ENCODE measurements around the gene EFHC1. TPM values are rescaled to one million over a fixed set of nuclear protein-coding genes. Genes with fewer than 3 reads are reported as not detected.

Gene EFHC1
- total RNA-seq, 4 donors from 2014 or later, result 17.1 to 28.4 (median 19.5) TPM

- Histone ChIP-seq H3K4me3 (no peak overlapping the region), H3K27ac (no peak overlapping the region), H3K27me3 (no peaks in the 10 kb centered on the region), H3K4me1 (peaks cover 0 to 2% (median 0%) of the 10 kb centered on the region in 4 donors), H3K36me3 (peaks cover 0 to 3% (median 0%) of the 10 kb centered on the region in 4 donors), H3K9me3 (no peaks in the 10 kb centered on the region)
- intact Hi-C loops (cut with DNase I; ENCODE audit: low total_unique reads) (no loop called here), in situ Hi-C loops (cut with MboI; ENCODE audit: low pct_ligation_motif_present in 1 of 4, low pct_unique_long_range_greater_than_20kb in 1 of 4, low sequenced_read_pairs in 3 of 4) (loop anchor here in 1 of 4 donors (10.0 kb wide), 1 partner anchor 71 kb away; the partner anchor contains the start of gene EFHC1)
- no peak for TF ChIP-seq EP300 (IDR thresholded peaks at IDR 0.05; ENCODE audit: low read depth)
- TF ChIP-seq POLR2AphosphoS5 (IDR thresholded peaks at IDR 0.05), result no peak
- TF ChIP-seq CTCF (IDR thresholded peaks at IDR 0.05), result no peak
- TF ChIP-seq POLR2A (IDR thresholded peaks at IDR 0.05), result no peak
- no peak for DNase-seq
- 65 to 100% methylated on average over 1 to 3 of the region's 3 CpGs for WGBS, 2 donors (ENCODE audit: low coverage in 1 of 2)
Observed at GRCh38 chr6:52495922-52496321, 75.8 kb downstream of the EFHC1 start.

GRCh38 chr6:52496631-52497030 is 76.5 kb downstream of the EFHC1 start:
- no peak overlapping the region for H3K4me3 ChIP-seq
- intact Hi-C loops (cut with DNase I; ENCODE audit: low total_unique reads), result no loop called here
- H3K4me1 ChIP-seq, result peaks cover 0 to 2% (median 0%) of the 10 kb centered on the region in 4 donors
- H3K36me3 ChIP-seq, result peaks cover 0 to 3% (median 0%) of the 10 kb centered on the region in 4 donors
- 82% methylated on average over 1 to 2 of the region's 2 CpGs for WGBS, 2 donors (ENCODE audit: low coverage in 1 of 2)
- TF ChIP-seq POLR2AphosphoS5 (IDR thresholded peaks at IDR 0.05) (no peak), EP300 (IDR thresholded peaks at IDR 0.05; ENCODE audit: low read depth) (no peak), POLR2A (IDR thresholded peaks at IDR 0.05) (no peak), CTCF (IDR thresholded peaks at IDR 0.05) (no peak)
- H3K27me3 ChIP-seq, result no peaks in the 10 kb centered on the region
- DNase-seq, result no peak
- in situ Hi-C loops (cut with MboI; ENCODE audit: low pct_ligation_motif_present in 1 of 4, low pct_unique_long_range_greater_than_20kb in 1 of 4, low sequenced_read_pairs in 3 of 4), result loop anchor here in 1 of 4 donors (10.0 kb wide), 1 partner anchor 72 kb away; the partner anchor contains the start of gene EFHC1
- no peaks in the 10 kb centered on the region for H3K9me3 ChIP-seq
- H3K27ac ChIP-seq, result peak overlapping the region in 1 of 4 donors; percentile 40

- TF ChIP-seq CTCF (IDR thresholded peaks at IDR 0.05), result no peak
- TF ChIP-seq POLR2A (IDR thresholded peaks at IDR 0.05), result no peak
- peak in 1 of 3 donors; percentile 29 for TF ChIP-seq POLR2AphosphoS5 (IDR thresholded peaks at IDR 0.05)
- no peak for TF ChIP-seq EP300 (IDR thresholded peaks at IDR 0.05; ENCODE audit: low read depth)
- H3K27ac ChIP-seq, result peak overlapping the region; percentile 37 to 76 (median 48)
- in situ Hi-C loops (cut with MboI; ENCODE audit: low pct_ligation_motif_present in 1 of 4, low pct_unique_long_range_greater_than_20kb in 1 of 4, low sequenced_read_pairs in 3 of 4), result loop anchor here in 1 of 4 donors (10.0 kb wide), 1 partner anchor 73 kb away; the partner anchor contains the start of gene EFHC1
- DNase-seq, result peak; percentile 72
- peaks cover 0 to 9% (median 0%) of the 10 kb centered on the region in 4 donors for H3K36me3 ChIP-seq
- intact Hi-C loops (cut with DNase I; ENCODE audit: low total_unique reads), result no loop called here
- 72 to 78% methylated on average over 9 to 14 of the region's 14 CpGs for WGBS, 2 donors (ENCODE audit: low coverage in 1 of 2)
- no peaks in the 10 kb centered on the region for H3K27me3 ChIP-seq
- peaks cover 0 to 3% (median under 1%) of the 10 kb centered on the region in 4 donors for H3K4me1 ChIP-seq
- H3K4me3 ChIP-seq, result no peak overlapping the region
- no peaks in the 10 kb centered on the region for H3K9me3 ChIP-seq
Observed at GRCh38 chr6:52497652-52498408, 77.7 kb downstream of the EFHC1 start.

- peak; percentile 60 for DNase-seq
- Histone ChIP-seq H3K36me3 (peaks cover 0 to 9% (median 0%) of the 10 kb centered on the region in 4 donors), H3K4me3 (no peak overlapping the region), H3K9me3 (no peaks in the 10 kb centered on the region), H3K27ac (peak overlapping the region; percentile 37 to 76 (median 48)), H3K27me3 (no peaks in the 10 kb centered on the region), H3K4me1 (peaks cover 7 to 10% (median 8%) of the 10 kb centered on the region in 4 donors)
- WGBS, 2 donors (ENCODE audit: low coverage in 1 of 2), result 57 to 74% methylated on average over 3 to 11 of the region's 11 CpGs
- TF ChIP-seq POLR2A (IDR thresholded peaks at IDR 0.05) (no peak), POLR2AphosphoS5 (IDR thresholded peaks at IDR 0.05) (no peak), CTCF (IDR thresholded peaks at IDR 0.05) (no peak), EP300 (IDR thresholded peaks at IDR 0.05; ENCODE audit: low read depth) (no peak)
- intact Hi-C loops (cut with DNase I; ENCODE audit: low total_unique reads) (no loop called here), in situ Hi-C loops (cut with MboI; ENCODE audit: low pct_ligation_motif_present in 1 of 4, low pct_unique_long_range_greater_than_20kb in 1 of 4, low sequenced_read_pairs in 3 of 4) (loop anchor here in 1 of 4 donors (10.0 kb wide), 1 partner anchor 74 kb away; the partner anchor contains the start of gene EFHC1)
Observed at GRCh38 chr6:52498538-52499017, 78.4 kb downstream of the EFHC1 start.

Data from transverse colon (tissue), 4 donors.